K562 (cell line): ENCODE data around the gene VTI1B. TPM values are rescaled to one million over a fixed set of nuclear protein-coding genes. Genes with fewer than 3 reads are reported as not detected.

ENCODE experiments used
- ATAC-seq: fragments of 200-7000 bp; cut with Tn5 transposase; 3 replicates; pipeline ENCODE4 v1.9.1; 2020; ENCODE audit warnings: moderate library complexity
- BruUV-seq: library from RNA; stranded (reverse); fragments of 400-500 nt; replicated peaks from 2 replicates; lab custom pipeline; 2021; lab: Mats Ljungman, UMichigan
- CTCF ChIA-PET: fragments of 300-600 bp; formaldehyde crosslinking; extraction: SDS; loops from one replicate; lab custom pipeline; 2021; ENCODE audit warnings: low intra/inter-chr PET ratio; lab: Yijun Ruan, JAX
- POLR2A ChIA-PET: fragments of 300-600, 350-650 bp; sonication (Branson Sonifier 250); formaldehyde crosslinking; extraction: SDS; loops from one replicate; lab custom pipeline; 2021; ENCODE audit warnings: antibody characterized with exemption, inconsistent platforms; lab: Yijun Ruan, JAX
- DNase-seq, 4 experiments: peaks; one replicate each; pipeline versions ENCODE4 v3.0.0 to v3.0.0-alpha.2; 2011 to 2018; ENCODE audit warnings: low spot score in 3 of 4, mixed read lengths in 3 of 4; ENCODE audit errors: extremely low read depth in 1 of 4
- FAIRE-seq: peaks from 2 replicates; lab custom pipeline; 2011; peaks lifted over from hg19 to GRCh38; lab: Jason Lieb, UNC
- H2AFZ ChIP-seq: 2 replicates; pipeline ENCODE4 v1.6.0; 2011; ENCODE audit warnings: low read depth, low read length, control low read depth, inconsistent platforms
- H3K27ac ChIP-seq: fragments of 200-600 bp; 3 replicates; pipeline ENCODE4 v1.8.0; 2011; ENCODE audit warnings: low read depth, mild to moderate bottlenecking, control low read depth, inconsistent platforms, low read length, moderate library complexity, mixed read lengths; ENCODE audit errors: extremely low read depth
- H3K27me3 ChIP-seq, 2 experiments: fragments of 300-600 bp in 1 of 2; 2 replicates in 1 of 2; 3 replicates in 1 of 2; pipeline versions ENCODE4 v1.6.0 to v1.8.0; 2011; ENCODE audit warnings: inconsistent platforms in 2 of 2, low read length in 2 of 2, mild to moderate bottlenecking in 1 of 2, mixed read lengths in 1 of 2, moderate library complexity in 1 of 2; ENCODE audit not compliant: control insufficient read depth in 2 of 2, insufficient read depth in 2 of 2
- H3K36me3 ChIP-seq: fragments of 300-600 bp; 3 replicates; pipeline ENCODE4 v1.8.0; 2011; ENCODE audit warnings: mild to moderate bottlenecking, low read length, inconsistent platforms; ENCODE audit not compliant: control insufficient read depth, insufficient read depth
- H3K4me1 ChIP-seq, 2 experiments: fragments of 200-600 bp in 1 of 2; replicated peaks in 1 of 2; 2 replicates in 1 of 2; 3 replicates in 1 of 2; pipeline versions ENCODE4 v1.5.1 to v1.8.0; 2011; ENCODE audit warnings: inconsistent platforms in 2 of 2, low read length in 2 of 2, mild to moderate bottlenecking in 1 of 2, mixed read lengths in 1 of 2, moderate library complexity in 1 of 2; ENCODE audit not compliant: control insufficient read depth in 2 of 2, insufficient read depth in 2 of 2
- H3K4me2 ChIP-seq: 2 replicates; pipeline ENCODE4 v1.6.1; 2011; ENCODE audit warnings: low read length, control low read depth, inconsistent platforms, mixed read lengths; ENCODE audit not compliant: insufficient read depth
- H3K4me3 ChIP-seq: fragments of 200-600 bp; sonication (generic), shearing (Covaris generic); 2 replicates; pipeline ENCODE4 v1.5.1; 2016; ENCODE audit warnings: control low read depth, inconsistent platforms
- H3K79me2 ChIP-seq: fragments of 200-600 bp; 3 replicates; pipeline ENCODE4 v1.8.0; 2011; ENCODE audit warnings: low read length, inconsistent platforms; ENCODE audit not compliant: control insufficient read depth, insufficient read depth
- H3K9ac ChIP-seq, 2 experiments: 2 replicates each; pipeline versions ENCODE4 v1.6.0 to v1.6.1; 2011; ENCODE audit warnings: low read depth in 2 of 2, low read length in 2 of 2, control low read depth in 1 of 2, inconsistent platforms in 1 of 2, mild to moderate bottlenecking in 1 of 2, mixed read lengths in 1 of 2; ENCODE audit not compliant: insufficient read depth in 1 of 2
- H3K9me1 ChIP-seq: one replicate; pipeline ENCODE4 v1.6.0; 2011; ENCODE audit warnings: inconsistent platforms, mild to moderate bottlenecking, low read length, moderate library complexity; ENCODE audit not compliant: control insufficient read depth, insufficient read depth
- H3K9me3 ChIP-seq: replicated peaks from 2 replicates; pipeline ENCODE4 v1.5.1; 2011; ENCODE audit warnings: low read depth, low read length, inconsistent platforms; ENCODE audit not compliant: control insufficient read depth, insufficient read depth
- H4K20me1 ChIP-seq: replicated peaks from 2 replicates; pipeline ENCODE4 v1.6.1; 2011; ENCODE audit warnings: low read length, inconsistent platforms, mixed read lengths; ENCODE audit not compliant: control insufficient read depth, insufficient read depth
- CCAR2 ChIP-seq: fragments of 200-400 bp; formaldehyde crosslinking; IDR thresholded peaks from 2 replicates; pipeline ENCODE4 v1.6.1; 2017; ENCODE audit warnings: mild to moderate bottlenecking, low read depth, low read length
- COPS2 ChIP-seq: fragments of 450-650 bp; conservative IDR thresholded peaks from 2 replicates; pipeline ENCODE4 v1.6.1; 2016; ENCODE audit warnings: mild to moderate bottlenecking, moderate library complexity
- FOXO4 ChIP-seq: fragments of 450-650 bp; formaldehyde crosslinking; IDR thresholded peaks from 2 replicates; pipeline ENCODE4 v1.4.0; 2020; ENCODE audit warnings: mild to moderate bottlenecking, moderate library complexity
- GTF2A2 ChIP-seq: IDR thresholded peaks from 2 replicates; pipeline ENCODE4 v1.6.1; 2016; ENCODE audit warnings: mild to moderate bottlenecking, missing genetic modification characterization, missing compliant biosample characterization
- HDGF ChIP-seq: fragments of 450-650 bp; IDR thresholded peaks from 2 replicates; pipeline ENCODE4 v1.6.1; 2016
- HOMEZ ChIP-seq: fragments of 250-450 bp; sonication (Bioruptor Pico); IDR thresholded peaks from 2 replicates; pipeline ENCODE4 v1.4.0; 2020; ENCODE audit warnings: mild to moderate bottlenecking, moderate library complexity
- MAZ ChIP-seq, 2 experiments: fragments of 450-650 bp in 1 of 2; sonication (generic) in 1 of 2; formaldehyde crosslinking; IDR thresholded peaks in 1 of 2; conservative IDR thresholded peaks in 1 of 2; 2 replicates each; pipeline versions ENCODE4 v1.4.0 to v1.5.0; 2020; ENCODE audit warnings: mild to moderate bottlenecking in 1 of 2, missing genetic modification reagents in 1 of 2
- MCM7 ChIP-seq, 2 experiments: fragments of 450-650 bp; IDR thresholded peaks; 2 replicates each; pipeline ENCODE4 v1.6.1; 2016 to 2018
- RUNX1 ChIP-seq: sonication (generic); IDR thresholded peaks from 2 replicates; pipeline ENCODE4 v1.6.1; 2016; ENCODE audit warnings: antibody characterized with exemption, low read depth
- TARDBP ChIP-seq: fragments of 450-650 bp; IDR thresholded peaks from 2 replicates; pipeline ENCODE4 v1.6.1; 2016
- TFE3 ChIP-seq: fragments of 450-650 bp; formaldehyde crosslinking; IDR thresholded peaks from 2 replicates; pipeline ENCODE4 v1.4.0; 2020; ENCODE audit warnings: mild to moderate bottlenecking, mixed read lengths
- ZBTB5 ChIP-seq: fragments of 450-650 bp; IDR thresholded peaks from 2 replicates; pipeline ENCODE4 v1.6.1; 2017; ENCODE audit warnings: antibody characterized with exemption
- ZBTB7A ChIP-seq: IDR thresholded peaks from 2 replicates; pipeline ENCODE4 v1.6.1; 2011; ENCODE audit warnings: low read depth, mild to moderate bottlenecking, low read length, moderate library complexity, borderline replicate concordance; ENCODE audit not compliant: control insufficient read depth
- ZNF324 ChIP-seq: fragments of 250-450 bp; sonication (Bioruptor Pico); IDR thresholded peaks from 2 replicates; pipeline ENCODE4 v1.4.0; 2020; ENCODE audit warnings: mild to moderate bottlenecking
- ZNF780A ChIP-seq: fragments of 250-450 bp; sonication (Bioruptor Pico); IDR thresholded peaks from 2 replicates; pipeline ENCODE4 v1.5.0; 2021; ENCODE audit warnings: mild to moderate bottlenecking
- ZNF79 ChIP-seq: fragments of 250-450 bp; sonication (Bioruptor Pico); IDR thresholded peaks from 2 replicates; pipeline ENCODE4 v1.4.0; 2020; ENCODE audit warnings: low read depth, mild to moderate bottlenecking, moderate library complexity
- WGBS: fragments of 100-300 bp; shearing (Covaris generic); methylation state at CpG from one replicate; pipeline ENCODE4 v1.1.6; 2016; ENCODE audit warnings: low coverage, mixed read lengths; ENCODE audit not compliant: insufficient coverage; ENCODE audit errors: missing lambda C conversion rate; 5-methylcytosine and 5-hydroxymethylcytosine counted together
- in situ Hi-C: fragments of 300-500 bp; cut with MboI; formaldehyde crosslinking; loops from 4 replicates; pipeline ENCODE4 v1.15.0; 2018; ENCODE audit warnings: inconsistent platforms, mixed read lengths
- intact Hi-C: fragments of 100-400 bp; cut with micrococcal nuclease; formaldehyde crosslinking; loops from 2 replicates; pipeline ENCODE4 v1.14.2; 2022
- polyA plus RNA-seq, 8 experiments: library from polyadenylated mRNA; depleted of rRNA in 4 of 8; stranded (reverse) in 5 of 8; unstranded in 3 of 8; fragments of >200 nt; fragmentation: Nextera tagmentation in 2 of 8; fragmentation: Illumina TruSeq in 1 of 8; extraction: Ambion mirVana in 2 of 8; extraction: Trizol in 1 of 8; gene quantifications; 2 replicates each; pipeline versions ENCODE4 v1.2.1 to v1.2.3, GENCODE V29; 2011 to 2014; ENCODE audit warnings: inconsistent platforms in 1 of 8, missing spikeins in 1 of 8
- total RNA-seq, 7 experiments: library from RNA; depleted of rRNA in 6 of 7; stranded (reverse); fragments of >200 nt in 6 of 7; fragmentation: Illumina TruSeq in 2 of 7; extraction: Trizol in 2 of 7; gene quantifications; 2 replicates each; pipeline versions ENCODE4 v1.2.1 to v1.2.3, GENCODE V29; 2011 to 2021; ENCODE audit warnings: low replicate concordance in 1 of 7

The VTI1B gene
- total and polyA plus RNA-seq, 9 of the 15 experiments (the other 6 are each of a cell fraction or from before 2014, with no cell fraction given), result 7.8 to 69.8 (median 50.1) TPM

- peaks cover 4% of the 10 kb centered on the region; the same call in 2 of the 3 replicates for H3K79me2 ChIP-seq
- peak within 1 kb of the TSS; percentile 73 to 95 for H3K9ac ChIP-seq
- BruUV-seq, result no TSS peak
- CTCF ChIA-PET, result interaction anchor here (0.6 to 3.3 kb wide), 4 partner anchors 45 to 85 kb away, joined by 3 to 19 read pairs (median 9); no protein-coding TSS in a partner anchor
- WGBS, result 2% methylated on average over 36 of the region's 62 CpGs
- H3K4me3 ChIP-seq, result peak within 1 kb of the TSS; percentile 78
- no peaks in the 10 kb centered on the region for H4K20me1 ChIP-seq
- H3K27ac ChIP-seq, result peak within 1 kb of the TSS; percentile 73
- H3K9me3 ChIP-seq, result no peaks in the 10 kb centered on the region
- intact Hi-C loops, result no loop called here
- peak; percentile 94 for ATAC-seq
- no peaks in the 10 kb centered on the region; the same call in 2 of the 3 replicates for H3K36me3 ChIP-seq
- no peaks in the 10 kb centered on the region for H3K27me3 ChIP-seq
- peak within 1 kb of the TSS; percentile 83 for H3K4me2 ChIP-seq
- peaks cover 14 to 25% of the 10 kb centered on the region in 2 experiments; a peak in 4 of 5 replicates for H3K4me1 ChIP-seq
- in situ Hi-C loops, result loop anchor here (5.0 kb wide), 1 partner anchor 48 kb away; no protein-coding TSS in a partner anchor
- peak; percentile 77 for FAIRE-seq
- no peaks in the 10 kb centered on the region for H3K9me1 ChIP-seq
- H2AFZ ChIP-seq, result peak within 1 kb of the TSS; percentile 97
- POLR2A ChIA-PET, result interaction anchor here (0.5 to 2.0 kb wide), 12 partner anchors 15 to 154 kb away, joined by 3 to 8 read pairs (median 4); no protein-coding TSS in a partner anchor
- DNase-seq, result peak; percentile 94 to 96 (median 96)
- TF ChIP-seq RUNX1, result no peak
- TF ChIP-seq TFE3 (CRISPR knock-in tag), result no peak
- TF ChIP-seq MCM7 (IDR thresholded peaks at IDR 0.05), result no peak
- no peak for TF ChIP-seq ZBTB5
- no peak for TF ChIP-seq GTF2A2 (tag)
- TF ChIP-seq FOXO4 (CRISPR knock-in tag), result no peak
- no peak for TF ChIP-seq COPS2
- no peak for TF ChIP-seq HDGF
- TF ChIP-seq TARDBP, result no peak
- no peak for TF ChIP-seq HOMEZ (CRISPR knock-in tag)
- no peak for TF ChIP-seq ZNF324
- TF ChIP-seq ZNF780A, result no peak
- peak; percentile 79 to 92 for TF ChIP-seq MAZ (CRISPR knock-in tag; conservative IDR thresholded peaks at IDR 0.05 in 1 of 2, IDR thresholded peaks at IDR 0.05 in 1 of 2)
- TF ChIP-seq ZNF79 (CRISPR knock-in tag), result no peak
- TF ChIP-seq CCAR2, result no peak
- TF ChIP-seq ZBTB7A, result no peak
Observed at GRCh38 chr14:67619446-67620216, 54.8 kb downstream of the VTI1B start, which contains the start of gene ARG2. Gene ARG2, plus strand, starts transcription at chr14:67619920. Its CDS starts 58 bp downstream, at chr14:67619978.
